Keratinocyte (primary cell): Measurements from ENCODE around the gene DRGX.

Source experiments
- EZH2 ChIP-seq: IDR thresholded peaks from one replicate; pipeline ENCODE4 v1.6.1; 2012; ENCODE audit warnings: inconsistent platforms, mild to moderate bottlenecking, low read length, moderate library complexity
- TF ChIP-seq, protein P1 (sequence below), 3 experiments: IDR thresholded peaks in 1 of 3; conservative IDR thresholded peaks in 1 of 3; optimal IDR thresholded peaks in 1 of 3; 2 replicates in 2 of 3; 3 replicates in 1 of 3; pipeline versions ENCODE3 to v1.5.1; 2011; ENCODE audit warnings: low read length in 3 of 3, mild to moderate bottlenecking in 3 of 3, moderate library complexity in 2 of 3, control low read depth in 1 of 3, inconsistent platforms in 1 of 3; ENCODE audit not compliant: insufficient read depth in 2 of 3; ENCODE audit errors: extremely low read depth in 1 of 3

DNA sequence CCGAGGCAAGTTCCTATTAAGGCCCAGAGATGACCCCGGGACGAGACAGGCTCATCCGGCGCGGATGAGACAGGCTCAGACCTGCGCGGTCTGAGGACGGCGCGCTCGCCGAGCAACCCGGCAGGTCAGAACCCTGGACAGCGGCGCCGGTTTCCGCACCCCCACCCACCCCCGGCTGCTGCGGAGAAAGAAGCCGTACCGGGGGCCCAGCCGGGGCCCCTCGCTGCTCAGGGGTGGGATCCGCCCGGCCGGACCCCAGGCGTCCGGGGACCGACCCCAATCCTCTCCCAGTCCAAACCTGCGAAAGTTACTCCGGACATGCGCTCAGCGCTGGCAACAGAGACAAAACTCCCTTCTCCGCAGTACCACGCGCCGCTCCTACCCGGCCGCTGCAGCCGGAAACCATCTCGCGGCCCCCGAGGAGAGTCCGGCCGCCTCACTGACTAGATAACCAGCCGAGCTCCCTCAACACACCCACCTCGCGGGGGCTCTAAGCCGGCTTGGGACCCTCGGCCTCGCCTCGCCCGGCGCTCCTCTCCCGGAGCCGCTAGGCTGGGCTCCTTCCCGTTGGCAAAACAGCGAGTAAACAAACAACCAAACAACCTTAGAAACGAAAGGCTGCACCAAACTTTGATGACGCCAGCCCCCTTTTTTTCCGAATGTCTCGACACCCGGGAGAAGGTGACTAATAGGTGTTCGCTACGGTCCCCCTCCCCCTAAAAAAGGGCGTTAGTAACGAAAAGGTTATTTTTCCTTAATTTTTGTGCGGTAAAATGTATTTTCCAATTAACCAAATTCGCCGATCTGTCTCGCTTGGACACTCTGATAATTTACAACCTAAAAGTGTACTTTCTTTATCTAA, 2.3 kb upstream of the DRGX start:
- TF ChIP-seq, protein P1, sequence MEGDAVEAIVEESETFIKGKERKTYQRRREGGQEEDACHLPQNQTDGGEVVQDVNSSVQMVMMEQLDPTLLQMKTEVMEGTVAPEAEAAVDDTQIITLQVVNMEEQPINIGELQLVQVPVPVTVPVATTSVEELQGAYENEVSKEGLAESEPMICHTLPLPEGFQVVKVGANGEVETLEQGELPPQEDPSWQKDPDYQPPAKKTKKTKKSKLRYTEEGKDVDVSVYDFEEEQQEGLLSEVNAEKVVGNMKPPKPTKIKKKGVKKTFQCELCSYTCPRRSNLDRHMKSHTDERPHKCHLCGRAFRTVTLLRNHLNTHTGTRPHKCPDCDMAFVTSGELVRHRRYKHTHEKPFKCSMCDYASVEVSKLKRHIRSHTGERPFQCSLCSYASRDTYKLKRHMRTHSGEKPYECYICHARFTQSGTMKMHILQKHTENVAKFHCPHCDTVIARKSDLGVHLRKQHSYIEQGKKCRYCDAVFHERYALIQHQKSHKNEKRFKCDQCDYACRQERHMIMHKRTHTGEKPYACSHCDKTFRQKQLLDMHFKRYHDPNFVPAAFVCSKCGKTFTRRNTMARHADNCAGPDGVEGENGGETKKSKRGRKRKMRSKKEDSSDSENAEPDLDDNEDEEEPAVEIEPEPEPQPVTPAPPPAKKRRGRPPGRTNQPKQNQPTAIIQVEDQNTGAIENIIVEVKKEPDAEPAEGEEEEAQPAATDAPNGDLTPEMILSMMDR (optimal IDR thresholded peaks at IDR 0.05 in 1 of 3, IDR thresholded peaks at IDR 0.05 in 1 of 3, conservative IDR thresholded peaks at IDR 0.05 in 1 of 3; ENCODE audit: extremely low read depth in 1 of 3, insufficient read depth in 2 of 3, low read length in 3 of 3) = no peak
- peak; percentile 58 for TF ChIP-seq EZH2
